ENCODE measurements around the gene TTLL4. TPM values are rescaled to one million over a fixed set of nuclear protein-coding genes. Genes with fewer than 3 reads are reported as not detected.

Gene TTLL4
- total and polyA plus RNA-seq, 2 of the 8 experiments (the other 6 are each of a cell fraction or from before 2014, with no cell fraction given) = 71.1 to 105 TPM

DNA sequence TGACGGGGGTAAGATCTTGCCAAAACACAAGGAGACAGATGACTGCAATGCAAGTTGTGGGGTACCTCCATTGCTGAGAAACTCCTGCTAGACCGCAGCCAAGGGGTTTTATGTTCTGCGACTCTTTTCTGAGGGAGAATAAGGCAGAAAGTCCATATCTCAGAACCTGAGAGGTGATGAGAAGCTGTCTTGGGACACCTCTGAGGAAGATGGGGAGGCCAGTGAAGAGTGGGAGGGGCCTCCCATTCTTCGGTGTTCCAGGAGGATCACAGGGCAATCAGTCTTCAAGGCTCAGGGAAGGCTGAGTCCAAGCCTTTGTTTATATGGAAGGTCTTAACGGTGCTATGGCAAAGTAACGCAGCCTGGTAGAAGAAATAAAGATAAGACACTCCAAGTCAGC, 89.4 kb downstream of the TTLL4 start (continued):
- TF ChIP-seq USF2 (IDR thresholded peaks at IDR 0.05; ENCODE audit: low read length) = no peak
- TF ChIP-seq TEAD4 (IDR thresholded peaks at IDR 0.05; ENCODE audit: low read depth, low read length) = no peak
- TF ChIP-seq KDM4A (IDR thresholded peaks at IDR 0.05; ENCODE audit: low read depth, low read length, severe bottlenecking) = no peak
- TF ChIP-seq RFX5 (IDR thresholded peaks at IDR 0.05; ENCODE audit: borderline replicate concordance, low read depth, low read length) = no peak
- no peak for TF ChIP-seq JUND (IDR thresholded peaks at IDR 0.05; ENCODE audit: low read length)
- no peak for TF ChIP-seq RAD21 (IDR thresholded peaks at IDR 0.05 in 1 of 2, conservative IDR thresholded peaks at IDR 0.05 in 1 of 2; ENCODE audit: low read depth in 2 of 2, low read length in 2 of 2)
- TF ChIP-seq SIX5 (IDR thresholded peaks at IDR 0.05; ENCODE audit: low read depth, low read length) = no peak
- TF ChIP-seq, protein P1, sequence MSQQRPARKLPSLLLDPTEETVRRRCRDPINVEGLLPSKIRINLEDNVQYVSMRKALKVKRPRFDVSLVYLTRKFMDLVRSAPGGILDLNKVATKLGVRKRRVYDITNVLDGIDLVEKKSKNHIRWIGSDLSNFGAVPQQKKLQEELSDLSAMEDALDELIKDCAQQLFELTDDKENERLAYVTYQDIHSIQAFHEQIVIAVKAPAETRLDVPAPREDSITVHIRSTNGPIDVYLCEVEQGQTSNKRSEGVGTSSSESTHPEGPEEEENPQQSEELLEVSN (IDR thresholded peaks at IDR 0.05) = no peak
- TF ChIP-seq CHD1 (IDR thresholded peaks at IDR 0.05; ENCODE audit: low read depth, low read length) = no peak
- TF ChIP-seq MAFK (IDR thresholded peaks at IDR 0.05; ENCODE audit: low read depth, low read length) = no peak

Data from H1 (cell line).